Body of pancreas (tissue), 4 donors: ENCODE results near the gene GAL3ST1. TPM values are rescaled to one million over a fixed set of nuclear protein-coding genes. Genes with fewer than 3 reads are reported as not detected.

Experiments used
- ATAC-seq: fragments of 150-250 bp; one replicate; pipeline ENCODE4 v1.9.1; 2016
- DNase-seq, 4 donors: peaks; one replicate each; pipeline ENCODE4 v3.0.0-alpha.2; 2019
- H3K27ac ChIP-seq, 4 donors: fragments of 200-600 bp; sonication (generic); 1 replicate in 3 of 4; 2 replicates in 1 of 4; pipeline versions ENCODE4 v1.5.1 to v1.6.1; 2016 to 2019; ENCODE audit warnings: mild to moderate bottlenecking in 1 of 4, mixed read lengths in 1 of 4, moderate library complexity in 1 of 4
- H3K27me3 ChIP-seq, 2 donors: fragments of 200-600 bp; sonication (generic); one replicate each; pipeline ENCODE4 v1.6.0; 2016; ENCODE audit warnings: mild to moderate bottlenecking in 1 of 2
- H3K36me3 ChIP-seq, 2 donors: fragments of 200-600 bp; sonication (generic); replicated peaks in 1 of 2; 2 replicates each; pipeline ENCODE4 v1.5.1; 2016; ENCODE audit warnings: low read depth in 2 of 2; ENCODE audit not compliant: insufficient read depth in 1 of 2
- H3K4me1 ChIP-seq: fragments of 200-600 bp; sonication (generic); one replicate; pipeline ENCODE4 v1.6.0; 2016
- H3K4me3 ChIP-seq, 2 donors: fragments of 200-600 bp; sonication (generic); 1 replicate in 1 of 2; 2 replicates in 1 of 2; pipeline ENCODE4 v1.5.1; 2016 to 2019
- H3K9me3 ChIP-seq, 3 donors: fragments of 200-600 bp; sonication (generic); 1 replicate in 2 of 3; 2 replicates in 1 of 3; pipeline ENCODE4 v1.5.1; 2016
- POLR2A ChIP-seq, 3 donors: fragments of 450-650 bp; IDR thresholded peaks; one replicate each; pipeline ENCODE4 v1.6.1; 2016; ENCODE audit warnings: antibody characterized with exemption in 3 of 3, mild to moderate bottlenecking in 2 of 3
- WGBS, 2 donors: methylation state at CpG; one replicate each; pipeline ENCODE4 v1.1.5; 2017; 5-methylcytosine and 5-hydroxymethylcytosine counted together
- intact Hi-C: fragments of 100-400 bp; cut with DNase I; formaldehyde crosslinking; loops from one replicate; pipeline ENCODE4 v1.15.1; 2023
- total RNA-seq, 2 donors: library from RNA; depleted of rRNA; stranded (reverse); fragments of >200 nt; gene quantifications; one replicate each; pipeline ENCODE4 v1.1.0, GENCODE V29; 2016
- TF ChIP-seq, protein P1 (sequence below), 7 experiments: fragments of 450-650 bp in 4 of 7; fragments of 200-600 bp in 3 of 7; sonication (generic) in 3 of 7; IDR thresholded peaks; one replicate each; pipeline ENCODE4 v1.5.1; 2016 to 2019; ENCODE audit warnings: antibody characterized with exemption in 7 of 7

Gene GAL3ST1
- total RNA-seq, 2 donors from 2014 or later: 3.4 to 13.8 TPM

DNA sequence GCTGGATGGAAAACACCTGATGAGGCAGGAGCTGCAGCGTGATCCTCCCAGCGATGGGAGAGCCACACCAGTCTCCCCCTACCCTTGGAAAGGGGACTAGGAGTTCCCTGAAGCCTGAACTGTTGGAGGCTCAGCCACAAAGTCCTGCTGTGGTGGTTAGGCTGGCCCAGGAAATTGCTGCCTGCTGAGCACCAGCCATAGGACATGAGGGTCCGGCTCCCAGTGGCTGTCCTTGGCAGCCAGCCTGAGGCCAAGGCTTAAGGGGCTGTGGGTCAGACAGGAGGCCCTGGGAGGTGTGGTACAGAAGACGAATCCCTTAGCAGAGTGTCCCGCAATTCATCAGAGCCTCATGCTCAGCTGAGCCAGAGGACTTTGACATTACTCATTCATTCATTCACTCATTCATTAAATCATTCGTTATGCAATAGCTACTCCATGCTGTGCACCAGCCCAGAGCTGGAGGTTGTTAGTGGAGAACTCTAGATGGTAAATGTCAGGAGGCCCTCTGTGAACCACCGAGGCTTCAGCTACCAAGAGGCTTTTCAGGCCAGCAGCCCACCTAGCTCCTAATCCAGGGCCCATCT lies 54.5 kb downstream of the GAL3ST1 start:
- no peaks in the 10 kb centered on the region for H3K36me3 ChIP-seq
- 83 to 85% methylated on average over 7 of the region's 7 CpGs for WGBS, 2 donors
- intact Hi-C loops: no loop called here
- H3K27me3 ChIP-seq: no peaks in the 10 kb centered on the region
- no peaks in the 10 kb centered on the region for H3K9me3 ChIP-seq
- no peak for TF ChIP-seq POLR2A (IDR thresholded peaks at IDR 0.05)
- TF ChIP-seq, protein P1, sequence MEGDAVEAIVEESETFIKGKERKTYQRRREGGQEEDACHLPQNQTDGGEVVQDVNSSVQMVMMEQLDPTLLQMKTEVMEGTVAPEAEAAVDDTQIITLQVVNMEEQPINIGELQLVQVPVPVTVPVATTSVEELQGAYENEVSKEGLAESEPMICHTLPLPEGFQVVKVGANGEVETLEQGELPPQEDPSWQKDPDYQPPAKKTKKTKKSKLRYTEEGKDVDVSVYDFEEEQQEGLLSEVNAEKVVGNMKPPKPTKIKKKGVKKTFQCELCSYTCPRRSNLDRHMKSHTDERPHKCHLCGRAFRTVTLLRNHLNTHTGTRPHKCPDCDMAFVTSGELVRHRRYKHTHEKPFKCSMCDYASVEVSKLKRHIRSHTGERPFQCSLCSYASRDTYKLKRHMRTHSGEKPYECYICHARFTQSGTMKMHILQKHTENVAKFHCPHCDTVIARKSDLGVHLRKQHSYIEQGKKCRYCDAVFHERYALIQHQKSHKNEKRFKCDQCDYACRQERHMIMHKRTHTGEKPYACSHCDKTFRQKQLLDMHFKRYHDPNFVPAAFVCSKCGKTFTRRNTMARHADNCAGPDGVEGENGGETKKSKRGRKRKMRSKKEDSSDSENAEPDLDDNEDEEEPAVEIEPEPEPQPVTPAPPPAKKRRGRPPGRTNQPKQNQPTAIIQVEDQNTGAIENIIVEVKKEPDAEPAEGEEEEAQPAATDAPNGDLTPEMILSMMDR (IDR thresholded peaks at IDR 0.05): no peak
- no peak for DNase-seq
- ATAC-seq: no peak
- H3K4me1 ChIP-seq: no peaks in the 10 kb centered on the region
- H3K27ac ChIP-seq: no peak overlapping the region
- H3K4me3 ChIP-seq: no peak overlapping the region

DNA sequence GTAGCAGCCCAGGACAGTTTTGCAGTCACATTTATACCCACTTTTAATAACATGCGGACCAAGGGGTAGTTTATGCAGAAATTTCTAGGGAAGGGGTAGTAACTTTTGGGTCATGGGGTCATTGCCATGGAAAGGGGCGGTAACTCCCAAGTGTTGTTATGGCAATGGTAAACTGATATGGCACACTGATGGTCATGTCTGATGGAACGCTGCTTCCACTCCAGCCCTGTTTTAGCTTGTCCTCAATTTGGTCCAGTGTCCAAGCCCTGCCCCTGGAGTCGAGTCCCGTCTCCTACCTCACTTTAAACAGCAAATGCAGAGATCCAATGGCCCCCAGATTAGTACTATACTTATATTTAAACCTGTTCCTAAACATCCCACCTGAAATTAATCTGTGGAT lies 57.7 kb downstream of the GAL3ST1 start:
- WGBS, 2 donors: 77 to 90% methylated on average over 5 of the region's 5 CpGs
- Histone ChIP-seq H3K27ac (no peak overlapping the region), H3K9me3 (no peaks in the 10 kb centered on the region), H3K4me1 (no peaks in the 10 kb centered on the region), H3K27me3 (no peaks in the 10 kb centered on the region), H3K4me3 (no peak overlapping the region), H3K36me3 (no peaks in the 10 kb centered on the region)
- ATAC-seq (no peak), DNase-seq (no peak)
- intact Hi-C loops: no loop called here
- TF ChIP-seq POLR2A (IDR thresholded peaks at IDR 0.05): no peak
- TF ChIP-seq, protein P1 (IDR thresholded peaks at IDR 0.05): no peak

DNA sequence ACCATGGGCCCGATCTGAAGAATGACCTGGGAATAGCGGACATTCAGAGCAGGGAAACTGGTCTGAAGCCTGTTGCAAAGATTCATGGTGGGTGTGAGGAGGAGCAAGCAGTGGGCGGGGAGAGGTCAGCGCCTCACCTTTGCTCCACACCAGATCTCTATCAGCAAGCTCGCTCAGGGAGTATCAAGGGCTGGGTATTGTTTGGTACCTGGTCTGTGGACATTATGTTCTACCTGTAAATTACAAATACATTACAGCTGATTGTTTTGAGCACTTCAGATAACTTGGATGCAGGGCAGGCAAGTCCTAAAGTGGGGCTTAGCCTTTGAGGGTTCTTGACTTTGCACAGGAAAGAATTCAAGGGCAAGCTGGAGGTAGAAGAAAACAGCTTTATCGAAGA lies 58.2 kb downstream of the GAL3ST1 start:
- Histone ChIP-seq H3K27ac (no peak overlapping the region), H3K36me3 (no peaks in the 10 kb centered on the region), H3K27me3 (no peaks in the 10 kb centered on the region), H3K9me3 (no peaks in the 10 kb centered on the region), H3K4me1 (no peaks in the 10 kb centered on the region), H3K4me3 (no peak overlapping the region)
- no peak for TF ChIP-seq POLR2A (IDR thresholded peaks at IDR 0.05)
- TF ChIP-seq, protein P1 (IDR thresholded peaks at IDR 0.05): no peak
- ATAC-seq (no peak), DNase-seq (no peak)
- intact Hi-C loops: no loop called here
- 82 to 84% methylated on average over 6 of the region's 6 CpGs for WGBS, 2 donors

DNA sequence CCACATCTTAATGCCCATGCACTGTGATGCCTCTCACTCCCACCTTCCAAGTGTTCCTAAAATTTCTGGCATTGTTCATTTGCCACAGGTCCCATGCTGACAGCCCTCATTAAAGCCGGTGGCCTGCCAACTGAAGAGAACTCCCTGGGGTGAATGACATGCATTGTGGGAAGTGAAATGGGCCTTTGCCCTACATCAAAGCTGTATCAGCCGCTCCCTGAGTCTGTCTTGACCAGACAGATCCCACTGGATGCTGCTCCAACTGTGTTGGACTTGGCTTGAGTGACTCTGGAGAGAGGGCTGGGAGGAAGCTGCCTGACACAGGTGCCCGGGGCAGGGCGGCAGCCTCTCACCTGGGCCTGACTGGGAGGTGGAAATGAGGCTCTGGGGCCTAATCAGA lies 60.2 kb downstream of the GAL3ST1 start:
- intact Hi-C loops: no loop called here
- no peak for ATAC-seq
- H3K36me3 ChIP-seq: no peaks in the 10 kb centered on the region
- TF ChIP-seq, protein P1 (IDR thresholded peaks at IDR 0.05): no peak
- TF ChIP-seq POLR2A (IDR thresholded peaks at IDR 0.05): no peak
- no peak overlapping the region for H3K27ac ChIP-seq
- 76 to 83% methylated on average over 1 to 4 of the region's 4 CpGs for WGBS, 2 donors
- DNase-seq: no peak
- H3K4me3 ChIP-seq: no peak overlapping the region
- no peaks in the 10 kb centered on the region for H3K27me3 ChIP-seq
- H3K9me3 ChIP-seq: no peaks in the 10 kb centered on the region
- no peaks in the 10 kb centered on the region for H3K4me1 ChIP-seq

DNA sequence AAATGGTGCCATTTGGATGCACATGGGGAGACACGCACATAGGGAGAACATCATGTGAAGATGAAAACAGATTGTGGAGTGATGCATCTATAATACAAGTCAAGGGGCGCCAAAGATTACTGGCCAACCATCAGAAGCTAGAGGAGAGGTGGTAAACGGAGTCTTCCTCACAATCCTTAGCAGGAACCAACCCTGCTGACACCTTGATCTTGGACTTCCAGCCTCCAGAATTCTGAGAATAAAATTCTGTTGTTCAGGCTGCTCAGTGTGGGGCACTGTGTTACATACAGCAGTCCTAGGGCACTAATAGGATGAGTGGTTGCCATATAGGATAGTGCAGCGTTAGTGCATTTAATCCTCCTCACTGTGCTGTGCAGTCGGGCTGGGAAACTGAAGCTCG lies 61.0 kb downstream of the GAL3ST1 start:
- intact Hi-C loops: no loop called here
- ATAC-seq (no peak), DNase-seq (no peak)

More for the DNA sequence above, 61.0 kb downstream of the GAL3ST1 start:
- Histone ChIP-seq H3K4me3 (no peak overlapping the region), H3K9me3 (no peaks in the 10 kb centered on the region), H3K4me1 (no peaks in the 10 kb centered on the region), H3K36me3 (no peaks in the 10 kb centered on the region), H3K27ac (no peak overlapping the region), H3K27me3 (no peaks in the 10 kb centered on the region)
- 88 to 91% methylated on average over 6 of the region's 6 CpGs for WGBS, 2 donors
- no peak for TF ChIP-seq POLR2A (IDR thresholded peaks at IDR 0.05)
- TF ChIP-seq, protein P1 (IDR thresholded peaks at IDR 0.05): no peak
